GM19455 (cell line): Measurements from ENCODE around the gene ADCY10.
A peak's percentile ranks its signal among the peaks of the same experiment; 100 is the strongest.
"Not testable (repeated sequence)": the region's sequence is repeated elsewhere in the genome, so short reads cannot be mapped to it uniquely, and the experiment has no call there.

Source experiments
- ATAC-seq: cut with Tn5 transposase; IDR thresholded peaks from one replicate; pipeline ENCODE4 v1.9.1; 2021; ENCODE audit not compliant: unreplicated experiment

Gene ADCY10

GRCh38 chr1:167926486-167926997 is 12.6 kb upstream of the ADCY10 start:
- ATAC-seq = no peak

- no peak for ATAC-seq
These were observed 10.8 kb upstream of the ADCY10 start for GRCh38 chr1:167924543-167925231.

- ATAC-seq = no peak
These were observed 10.2 kb upstream of the ADCY10 start for GRCh38 chr1:167924102-167924501.

- no peak for ATAC-seq
These were observed 9.6 kb upstream of the ADCY10 start for GRCh38 chr1:167923324-167924056.

GRCh38 chr1:167922611-167923074 is 8.7 kb upstream of the ADCY10 start:
- no peak for ATAC-seq

- no peak for ATAC-seq
These were observed 8.1 kb upstream of the ADCY10 start for GRCh38 chr1:167922023-167922422.

DNA sequence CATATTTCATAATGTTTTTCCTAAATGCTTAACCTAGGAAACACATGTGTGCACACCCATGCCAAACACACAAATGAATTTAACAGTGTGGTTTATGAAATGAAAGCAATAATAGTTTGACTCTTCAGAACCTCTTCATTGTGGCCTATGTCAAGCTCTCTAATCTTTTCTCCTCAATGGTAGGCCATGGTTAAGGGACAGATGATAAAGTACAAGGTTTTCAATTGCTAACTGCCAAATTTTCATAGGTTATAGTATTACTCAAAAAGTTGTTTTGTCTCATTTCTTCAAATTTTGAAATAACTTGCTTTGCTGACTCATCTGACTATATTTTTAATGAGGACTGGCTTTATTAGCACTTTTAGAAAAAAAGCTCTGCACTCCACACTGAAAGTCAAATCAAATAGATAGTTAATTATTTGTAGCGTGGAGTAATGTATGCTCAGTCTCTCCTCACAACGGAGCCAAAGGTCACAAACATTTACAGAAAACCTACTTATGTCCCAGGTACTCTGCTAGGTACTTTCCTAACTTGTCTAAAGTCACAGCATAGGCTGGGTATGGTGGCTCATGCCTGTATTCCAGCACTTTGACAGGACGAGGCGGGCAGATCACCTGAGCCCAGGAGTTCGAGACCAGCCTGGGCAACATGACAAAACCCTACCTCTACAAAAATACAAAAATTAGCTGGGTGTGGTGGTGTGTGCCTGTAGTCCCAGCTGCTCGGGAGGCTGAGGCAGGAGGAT is 3.0 kb upstream of the ADCY10 start:
- ATAC-seq = no peak

DNA sequence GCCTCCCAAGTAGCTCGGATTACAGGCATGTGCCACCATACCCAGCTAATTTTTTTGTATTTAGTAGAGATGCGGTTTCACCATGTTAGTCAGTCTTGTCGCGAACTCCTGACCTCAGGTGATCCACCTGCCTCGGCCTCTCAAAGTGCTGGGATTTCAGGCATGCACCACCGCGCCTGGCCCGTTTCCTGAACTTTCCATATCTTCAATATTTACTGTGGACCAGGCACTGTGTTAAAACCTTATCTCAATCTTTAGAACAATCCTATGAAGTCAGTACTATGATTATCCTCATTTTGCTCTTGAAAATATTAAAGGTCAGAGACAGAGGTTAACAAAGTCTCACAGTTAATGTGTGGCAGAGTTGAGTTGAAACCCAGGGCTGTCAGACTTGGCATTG is 1.6 kb upstream of the ADCY10 start:
- ATAC-seq = no peak

- ATAC-seq = no peak
These were observed 1.6 kb downstream of the ADCY10 start for GRCh38 chr1:167912294-167912693.

DNA sequence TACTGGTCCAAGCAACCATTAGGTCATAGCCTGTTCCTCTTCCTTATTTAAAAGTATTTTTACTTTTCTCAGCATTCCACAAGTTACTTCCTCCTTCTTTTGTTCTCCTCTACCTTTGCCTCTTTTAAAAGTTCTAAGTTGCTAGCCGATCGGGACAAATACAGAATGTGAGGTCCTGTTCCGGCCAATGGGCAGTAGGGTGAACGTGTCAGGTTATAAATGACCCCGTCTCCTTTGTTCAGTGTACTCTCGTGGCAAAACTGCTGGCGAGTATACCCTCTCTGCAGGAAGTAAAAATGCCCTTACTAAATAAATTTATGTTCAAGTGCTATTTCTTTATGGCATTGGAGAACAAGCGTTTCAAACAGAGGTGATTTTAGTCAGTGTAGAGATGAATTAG is 2.5 kb downstream of the ADCY10 start:
- ATAC-seq = no peak

GRCh38 chr1:167910530-167910929 is 3.4 kb downstream of the ADCY10 start:
- no peak for ATAC-seq

GRCh38 chr1:167909691-167910180 is 4.2 kb downstream of the ADCY10 start:
- ATAC-seq = no peak

DNA sequence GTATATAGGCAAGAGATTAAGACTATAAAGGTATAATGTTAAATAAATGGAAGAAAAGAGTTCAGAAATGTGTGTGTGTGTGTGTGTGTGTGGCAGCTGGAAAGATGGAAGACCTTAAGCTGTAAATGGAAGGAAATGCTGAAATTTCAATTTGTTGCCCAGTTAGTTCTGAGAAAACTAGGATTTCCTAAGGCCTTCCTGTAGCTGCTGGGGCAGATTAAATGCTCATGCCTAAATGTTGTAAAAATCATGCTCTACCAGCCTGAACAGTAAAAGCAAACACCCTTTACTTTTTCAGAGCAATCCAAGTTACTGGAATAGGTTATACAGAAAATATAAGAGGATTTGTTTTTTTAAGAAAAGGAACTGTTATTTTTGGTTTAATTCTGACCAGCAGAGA is 8.3 kb downstream of the ADCY10 start:
- ATAC-seq = no peak

- ATAC-seq = no peak
These were observed 8.8 kb downstream of the ADCY10 start for GRCh38 chr1:167905182-167905581.

GRCh38 chr1:167904652-167905130 is 9.2 kb downstream of the ADCY10 start:
- no peak for ATAC-seq

DNA sequence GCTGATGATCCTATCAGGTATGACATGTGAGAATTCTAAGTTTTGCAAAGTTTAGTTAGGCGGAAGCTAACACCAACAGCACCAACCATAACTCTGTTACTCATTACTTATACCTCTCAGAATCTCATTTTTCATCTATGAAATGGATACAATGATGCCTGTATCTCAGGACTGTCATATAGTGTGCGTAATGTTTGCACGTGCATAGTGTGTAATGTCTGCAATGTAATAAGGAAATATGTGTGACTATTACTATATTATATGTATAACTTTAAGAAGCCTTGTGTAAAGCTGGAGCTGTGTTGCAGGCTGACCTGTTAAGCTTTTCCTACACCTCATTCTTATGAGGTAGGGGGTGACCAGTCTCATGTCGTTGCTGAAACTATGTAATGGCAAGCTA is 13.0 kb downstream of the ADCY10 start:
- ATAC-seq = no peak

GRCh38 chr1:167899253-167899681 is 14.7 kb downstream of the ADCY10 start:
- ATAC-seq = peak; percentile 64

DNA sequence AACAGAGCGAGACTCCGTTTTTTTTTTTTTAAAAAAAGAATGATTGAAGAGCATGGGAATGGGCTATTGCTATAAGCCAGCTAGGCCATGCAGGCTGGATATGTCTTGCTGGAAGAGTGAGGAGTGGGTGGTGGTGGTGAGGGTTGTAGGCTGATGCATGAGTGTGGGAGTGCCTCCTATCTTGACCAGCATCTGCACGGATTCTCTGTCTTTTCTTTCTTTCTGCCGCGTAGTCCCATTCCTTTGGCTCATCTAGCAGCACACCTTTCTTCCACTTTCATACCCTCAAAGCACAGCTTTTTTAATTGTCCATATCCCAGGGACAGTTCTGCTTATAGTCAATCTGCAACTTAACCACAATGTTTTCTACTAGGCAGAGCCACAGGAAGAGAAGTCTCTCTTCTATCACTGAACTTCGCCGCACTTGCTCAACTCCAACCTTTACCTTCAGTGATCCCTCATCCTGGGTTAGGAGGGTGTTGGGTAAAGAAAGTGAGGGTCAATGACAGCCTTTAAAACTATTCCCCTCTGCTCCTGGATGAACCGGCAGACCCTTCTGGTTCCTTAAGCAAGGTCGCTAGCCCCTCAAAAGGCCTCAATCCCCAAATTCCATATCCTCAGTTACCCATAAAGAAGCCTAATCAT is 15.2 kb downstream of the ADCY10 start:
- ATAC-seq = no peak

- no peak for ATAC-seq
These were observed 20.1 kb downstream of the ADCY10 start for GRCh38 chr1:167893798-167894197.

DNA sequence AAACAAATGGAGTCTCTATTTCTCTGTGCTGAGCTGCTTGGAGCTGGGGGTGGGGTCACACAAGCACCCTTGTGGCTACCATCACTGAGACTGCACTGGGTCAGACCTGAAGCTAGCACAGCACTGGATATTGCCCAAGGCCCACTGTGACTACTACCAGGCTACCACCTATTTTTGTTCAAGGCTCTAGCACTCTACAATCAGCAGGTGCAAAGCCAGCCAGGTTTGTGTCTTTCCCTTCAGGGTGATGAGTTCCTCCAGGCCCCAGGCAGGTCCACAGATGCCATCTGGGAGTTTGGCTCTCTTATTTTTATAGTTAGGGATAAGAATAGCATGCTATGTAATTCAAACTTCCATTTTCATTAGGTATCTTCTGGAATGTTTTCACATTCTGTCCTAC is 23.5 kb downstream of the ADCY10 start:
- no peak for ATAC-seq

GRCh38 chr1:167887187-167887586 is 26.7 kb downstream of the ADCY10 start:
- ATAC-seq = not testable (repeated sequence)
